ENCODE measurements around the gene TNNI3K.

DNA sequence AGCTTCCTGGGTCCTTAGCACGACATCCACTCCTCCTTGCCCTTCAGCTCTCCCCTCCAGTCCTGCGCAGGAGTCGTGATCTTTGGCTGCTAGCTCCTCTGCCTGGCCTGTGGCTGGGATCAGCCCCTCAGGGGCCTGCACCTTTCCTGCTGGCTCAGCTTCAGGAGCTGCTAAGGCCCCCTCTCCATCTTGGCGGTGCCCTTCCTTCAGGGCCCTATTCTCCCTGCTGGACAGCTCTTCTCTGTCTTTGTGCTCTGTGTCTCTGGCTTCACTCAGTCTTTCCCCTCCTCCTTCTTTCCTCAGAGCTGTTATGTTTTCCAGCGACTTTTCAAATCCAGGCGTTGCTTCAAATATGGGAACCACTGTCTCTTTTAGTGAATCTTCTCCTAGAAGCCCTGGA lies 336.7 kb downstream of the TNNI3K start:
- TF ChIP-seq, protein P1, sequence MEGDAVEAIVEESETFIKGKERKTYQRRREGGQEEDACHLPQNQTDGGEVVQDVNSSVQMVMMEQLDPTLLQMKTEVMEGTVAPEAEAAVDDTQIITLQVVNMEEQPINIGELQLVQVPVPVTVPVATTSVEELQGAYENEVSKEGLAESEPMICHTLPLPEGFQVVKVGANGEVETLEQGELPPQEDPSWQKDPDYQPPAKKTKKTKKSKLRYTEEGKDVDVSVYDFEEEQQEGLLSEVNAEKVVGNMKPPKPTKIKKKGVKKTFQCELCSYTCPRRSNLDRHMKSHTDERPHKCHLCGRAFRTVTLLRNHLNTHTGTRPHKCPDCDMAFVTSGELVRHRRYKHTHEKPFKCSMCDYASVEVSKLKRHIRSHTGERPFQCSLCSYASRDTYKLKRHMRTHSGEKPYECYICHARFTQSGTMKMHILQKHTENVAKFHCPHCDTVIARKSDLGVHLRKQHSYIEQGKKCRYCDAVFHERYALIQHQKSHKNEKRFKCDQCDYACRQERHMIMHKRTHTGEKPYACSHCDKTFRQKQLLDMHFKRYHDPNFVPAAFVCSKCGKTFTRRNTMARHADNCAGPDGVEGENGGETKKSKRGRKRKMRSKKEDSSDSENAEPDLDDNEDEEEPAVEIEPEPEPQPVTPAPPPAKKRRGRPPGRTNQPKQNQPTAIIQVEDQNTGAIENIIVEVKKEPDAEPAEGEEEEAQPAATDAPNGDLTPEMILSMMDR (conservative IDR thresholded peaks at IDR 0.05; ENCODE audit: low read depth, low read length): no peak
- no peak for TF ChIP-seq EZH2phosphoT487 (IDR thresholded peaks at IDR 0.05; ENCODE audit: borderline replicate concordance, low read length)
- TF ChIP-seq EZH2 (IDR thresholded peaks at IDR 0.05; ENCODE audit: low read length, unreplicated experiment): no peak
